Mesothelial cell of epicardium (in vitro differentiated cells): ENCODE results near the gene TBC1D5. TPM values are rescaled to one million over a fixed set of nuclear protein-coding genes. Genes with fewer than 3 reads are reported as not detected.

Source experiments
- DNase-seq, 2 experiments: peaks; one replicate each; pipeline ENCODE4 v3.0.0; 2021; ENCODE audit warnings: low spot score in 2 of 2; ENCODE audit not compliant: unreplicated experiment in 2 of 2
- H3K27ac Mint-ChIP-seq: 2 replicates; pipeline ENCODE4 v1.8.0; 2021; ENCODE audit warnings: mixed read lengths
- H3K27me3 Mint-ChIP-seq: 2 replicates; pipeline ENCODE4 v1.8.0; 2021; ENCODE audit warnings: low read depth, mixed read lengths
- H3K36me3 Mint-ChIP-seq: 2 replicates; pipeline ENCODE4 v1.8.0; 2021; ENCODE audit warnings: mixed read lengths
- H3K4me1 Mint-ChIP-seq: 2 replicates; pipeline ENCODE4 v1.8.0; 2021; ENCODE audit warnings: mixed read lengths
- H3K4me3 Mint-ChIP-seq: 2 replicates; pipeline ENCODE4 v1.8.0; 2021; ENCODE audit warnings: mild to moderate bottlenecking, moderate library complexity, mixed read lengths
- H3K9me3 Mint-ChIP-seq: 2 replicates; pipeline ENCODE4 v1.8.0; 2021; ENCODE audit warnings: mixed read lengths
- CTCF ChIP-seq: fragments of 200-600 bp; sonication (generic); IDR thresholded peaks from one replicate; pipeline ENCODE4 v1.5.0; 2021; ENCODE audit warnings: antibody characterized with exemption; ENCODE audit not compliant: unreplicated experiment
- total RNA-seq: library from RNA; stranded (reverse); gene quantifications from 3 replicates; pipeline ENCODE4 v1.2.1, GENCODE V29; 2021

Gene TBC1D5
- total RNA-seq, 1 donor from 2014 or later = 75.3 TPM

GRCh38 chr3:17243621-17244020, 498.8 kb downstream of the TBC1D5 start:
- Mint-ChIP-seq H3K9me3 (no peaks in the 10 kb centered on the region), H3K27me3 (no peaks in the 10 kb centered on the region), H3K4me1 (peaks cover 8% of the 10 kb centered on the region), H3K36me3 (no peaks in the 10 kb centered on the region), H3K27ac (no peak overlapping the region), H3K4me3 (no peak overlapping the region)
- no peak for TF ChIP-seq CTCF
- DNase-seq = no peak

- Mint-ChIP-seq H3K27ac (no peak overlapping the region), H3K36me3 (no peaks in the 10 kb centered on the region), H3K4me3 (no peak overlapping the region), H3K9me3 (no peaks in the 10 kb centered on the region), H3K4me1 (peaks cover 8% of the 10 kb centered on the region), H3K27me3 (no peaks in the 10 kb centered on the region)
- no peak for DNase-seq
- TF ChIP-seq CTCF = no peak
These were observed 503.0 kb downstream of the TBC1D5 start for GRCh38 chr3:17239417-17239816.

- no peaks in the 10 kb centered on the region for H3K27me3 Mint-ChIP-seq
- no peak overlapping the region for H3K4me3 Mint-ChIP-seq
- H3K36me3 Mint-ChIP-seq = no peaks in the 10 kb centered on the region
- no peaks in the 10 kb centered on the region for H3K9me3 Mint-ChIP-seq
- peaks cover 8% of the 10 kb centered on the region for H3K4me1 Mint-ChIP-seq
- no peak overlapping the region for H3K27ac Mint-ChIP-seq
- DNase-seq = no peak
- no peak for TF ChIP-seq CTCF
These were observed 504.4 kb downstream of the TBC1D5 start for GRCh38 chr3:17238023-17238422.

- H3K4me3 Mint-ChIP-seq = no peak overlapping the region
- no peaks in the 10 kb centered on the region for H3K36me3 Mint-ChIP-seq
- H3K9me3 Mint-ChIP-seq = no peaks in the 10 kb centered on the region
- TF ChIP-seq CTCF = no peak
- no peak overlapping the region for H3K27ac Mint-ChIP-seq
- no peaks in the 10 kb centered on the region for H3K4me1 Mint-ChIP-seq
- DNase-seq = no peak
- H3K27me3 Mint-ChIP-seq = no peaks in the 10 kb centered on the region
These were observed 507.1 kb downstream of the TBC1D5 start for GRCh38 chr3:17235310-17235709.

GRCh38 chr3:17234382-17234781, 508.0 kb downstream of the TBC1D5 start:
- Mint-ChIP-seq H3K27ac (no peak overlapping the region), H3K4me1 (no peaks in the 10 kb centered on the region), H3K27me3 (no peaks in the 10 kb centered on the region), H3K36me3 (no peaks in the 10 kb centered on the region), H3K4me3 (no peak overlapping the region), H3K9me3 (no peaks in the 10 kb centered on the region)
- DNase-seq = no peak
- TF ChIP-seq CTCF = no peak

- Mint-ChIP-seq H3K27ac (no peak overlapping the region), H3K4me1 (no peaks in the 10 kb centered on the region), H3K4me3 (no peak overlapping the region), H3K36me3 (no peaks in the 10 kb centered on the region), H3K27me3 (no peaks in the 10 kb centered on the region), H3K9me3 (no peaks in the 10 kb centered on the region)
- TF ChIP-seq CTCF = peak; percentile 64
- no peak for DNase-seq
These were observed 509.0 kb downstream of the TBC1D5 start for GRCh38 chr3:17233398-17233800.
